Gastrocnemius medialis (tissue), 4 donors: ENCODE data around the gene SIMC1.

Experiments used
- CTCF ChIP-seq, 5 experiments: fragments of 450-650 bp in 3 of 5; fragments of 200-600 bp in 2 of 5; sonication (generic) in 2 of 5; IDR thresholded peaks in 4 of 5; conservative IDR thresholded peaks in 1 of 5; 1 replicate in 4 of 5; 2 replicates in 1 of 5; pipeline ENCODE4 v1.5.1; 2016 to 2019; ENCODE audit warnings: antibody characterized with exemption in 5 of 5, mild to moderate bottlenecking in 3 of 5, moderate library complexity in 3 of 5
- POLR2A ChIP-seq, 2 donors: fragments of 450-650 bp; IDR thresholded peaks; one replicate each; pipeline ENCODE4 v1.6.1; 2017; ENCODE audit warnings: antibody characterized with exemption in 2 of 2, mild to moderate bottlenecking in 2 of 2, moderate library complexity in 2 of 2

GRCh38 chr5:176337913-176338312 is 99.7 kb downstream of the SIMC1 start:
- TF ChIP-seq CTCF (IDR thresholded peaks at IDR 0.05 in 4 of 5, conservative IDR thresholded peaks at IDR 0.05 in 1 of 5) (no peak), POLR2A (IDR thresholded peaks at IDR 0.05) (no peak)
